Endothelial cell of hepatic sinusoid (primary cell): Measurements from ENCODE around the gene ARMC8.

Source experiments
- in situ Hi-C: cut with HindIII; loops from 2 replicates; pipeline ENCODE4 v1.10.0; 2017; ENCODE audit warnings: low sequenced_read_pairs

The ARMC8 gene

DNA sequence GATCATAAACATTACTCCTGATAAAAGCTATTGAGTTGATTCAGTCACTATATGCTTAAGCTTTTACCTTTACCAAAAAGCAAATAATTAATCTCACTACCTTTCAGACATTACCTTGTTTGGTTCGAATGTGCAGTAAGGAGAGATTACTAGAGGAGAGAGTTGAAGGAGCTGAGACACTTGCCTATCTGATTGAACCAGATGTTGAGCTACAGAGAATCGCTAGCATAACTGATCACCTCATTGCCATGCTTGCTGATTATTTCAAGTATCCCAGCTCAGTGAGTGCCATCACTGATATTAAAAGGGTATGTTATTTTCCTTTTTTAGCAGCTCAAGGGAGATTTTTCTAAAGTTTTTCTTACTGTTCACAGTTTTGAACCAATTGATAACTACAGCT lies 54.6 kb downstream of the ARMC8 start:
- in situ Hi-C loops, result no loop called here

DNA sequence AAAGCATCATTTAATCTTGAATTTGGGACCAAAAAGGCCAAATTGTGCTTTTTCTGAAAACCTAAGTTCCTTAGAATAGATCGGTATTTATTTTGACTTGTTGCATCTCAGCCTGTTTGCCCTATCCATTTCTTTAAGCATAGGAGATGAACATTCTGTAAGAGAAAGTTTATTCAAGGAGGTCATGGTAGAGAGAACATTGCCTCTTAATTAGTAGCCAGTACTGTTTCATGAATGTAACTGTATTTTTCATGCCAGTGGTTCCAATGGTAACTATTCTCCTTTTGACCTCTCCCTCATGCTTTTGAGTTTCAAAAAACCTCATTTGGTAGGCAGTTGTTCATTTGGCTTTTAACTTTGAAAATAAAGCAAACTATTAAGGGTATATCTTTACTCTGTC lies 55.4 kb downstream of the ARMC8 start:
- in situ Hi-C loops, result no loop called here

- in situ Hi-C loops, result no loop called here
Observed at GRCh38 chr3:138245026-138245425, 57.9 kb downstream of the ARMC8 start.

- in situ Hi-C loops, result no loop called here
Observed at GRCh38 chr3:138249636-138250035, 62.5 kb downstream of the ARMC8 start.

DNA sequence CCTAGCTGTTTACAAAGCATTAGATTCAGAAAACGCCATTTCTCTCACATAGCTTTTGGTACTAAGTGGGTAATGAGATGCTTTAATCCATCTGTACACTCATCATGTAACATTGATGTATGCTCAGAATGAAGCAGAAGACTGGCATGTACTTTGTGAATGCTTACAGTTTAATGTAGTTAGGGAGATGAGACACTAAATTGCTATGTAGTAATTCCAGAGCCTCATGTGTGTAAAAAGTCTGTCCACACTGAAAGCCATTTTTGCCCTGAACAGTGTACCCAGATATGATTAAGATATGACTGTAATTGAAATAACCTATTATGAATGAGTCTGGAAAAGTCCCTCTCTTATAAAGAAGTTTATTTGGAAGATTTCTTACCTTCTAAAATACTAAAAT lies 66.5 kb downstream of the ARMC8 start:
- in situ Hi-C loops, result no loop called here

DNA sequence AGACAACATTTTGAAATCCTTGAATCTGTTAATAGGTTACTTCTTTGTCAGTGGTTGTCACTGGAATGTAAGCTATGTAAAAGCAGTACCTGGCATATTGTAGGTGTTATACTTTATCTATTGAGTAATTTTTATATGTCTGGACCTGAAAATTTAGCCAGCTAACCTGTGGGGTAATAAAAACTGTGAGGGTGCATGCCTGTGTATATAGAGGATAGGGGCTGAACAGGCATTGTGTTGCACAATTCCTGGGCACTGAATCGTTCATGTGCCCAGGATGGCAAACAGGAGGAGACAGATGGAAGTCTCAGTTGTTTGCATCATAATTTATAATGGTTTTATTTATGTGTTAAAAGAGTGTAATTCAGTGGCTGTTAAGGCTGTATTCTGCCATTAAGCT lies 67.1 kb downstream of the ARMC8 start:
- in situ Hi-C loops, result no loop called here

GRCh38 chr3:138256022-138256421 lies 68.9 kb downstream of the ARMC8 start:
- in situ Hi-C loops, result no loop called here

DNA sequence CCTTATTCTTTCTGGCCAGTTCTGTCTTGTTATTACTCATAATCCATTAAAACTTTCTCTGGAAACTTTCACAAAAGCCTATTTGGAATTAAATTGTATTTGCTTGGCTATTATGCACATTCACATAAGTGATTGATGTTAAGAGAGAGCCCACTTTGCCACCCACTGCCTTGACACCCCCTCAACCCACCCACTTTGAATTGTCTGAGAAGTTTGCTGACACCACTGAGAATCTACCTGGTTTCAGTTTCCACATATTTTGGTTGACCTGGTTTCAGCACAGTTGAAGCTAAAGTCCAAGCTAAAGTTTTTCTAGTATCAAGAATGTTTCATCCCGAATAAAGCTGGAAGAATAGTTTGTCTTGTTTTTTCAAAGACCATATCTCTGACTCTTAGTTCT lies 70.9 kb downstream of the ARMC8 start:
- in situ Hi-C loops, result no loop called here

GRCh38 chr3:138259126-138259525 lies 72.0 kb downstream of the ARMC8 start:
- in situ Hi-C loops, result no loop called here

- in situ Hi-C loops, result no loop called here
Observed at GRCh38 chr3:138260611-138261010, 73.5 kb downstream of the ARMC8 start.

DNA sequence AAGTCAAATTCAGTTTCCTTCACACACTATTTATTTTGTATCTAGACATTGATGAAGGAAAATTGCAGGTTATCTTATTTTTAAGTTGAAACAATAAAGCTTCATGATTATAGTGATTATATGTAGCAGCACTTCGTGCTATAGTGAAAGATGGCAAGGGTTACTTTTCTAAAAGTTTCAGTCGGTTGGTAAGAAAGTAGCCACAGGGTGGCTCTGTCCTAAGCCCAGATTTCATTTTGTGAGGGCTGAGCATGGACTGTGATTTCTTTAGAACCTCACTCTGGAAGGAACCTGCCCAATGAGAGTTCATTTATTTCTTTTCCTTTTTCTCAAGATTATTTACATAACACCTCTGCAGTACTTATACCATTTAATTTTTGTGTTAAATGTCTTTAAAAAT lies 76.0 kb downstream of the ARMC8 start:
- in situ Hi-C loops, result no loop called here

- in situ Hi-C loops, result no loop called here
Observed at GRCh38 chr3:138265745-138266144, 78.6 kb downstream of the ARMC8 start.

DNA sequence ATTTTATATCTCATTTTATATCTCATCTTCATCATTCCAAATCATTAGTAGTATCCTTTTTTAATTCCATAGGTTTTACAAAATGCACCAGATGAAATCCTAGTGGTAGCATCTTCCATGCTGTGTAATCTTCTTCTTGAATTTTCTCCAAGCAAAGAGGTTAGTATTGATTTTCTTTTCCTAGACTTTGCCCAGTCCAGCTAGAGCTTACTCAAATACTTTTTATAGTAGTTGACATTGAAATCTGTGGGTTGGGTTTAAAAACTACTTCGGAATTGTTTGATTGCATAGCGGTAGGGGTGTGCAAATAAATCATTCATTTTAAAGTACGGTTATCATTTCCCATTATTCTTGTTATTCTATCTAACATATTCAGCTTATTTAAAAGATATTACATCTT lies 80.0 kb downstream of the ARMC8 start:
- in situ Hi-C loops, result no loop called here

DNA sequence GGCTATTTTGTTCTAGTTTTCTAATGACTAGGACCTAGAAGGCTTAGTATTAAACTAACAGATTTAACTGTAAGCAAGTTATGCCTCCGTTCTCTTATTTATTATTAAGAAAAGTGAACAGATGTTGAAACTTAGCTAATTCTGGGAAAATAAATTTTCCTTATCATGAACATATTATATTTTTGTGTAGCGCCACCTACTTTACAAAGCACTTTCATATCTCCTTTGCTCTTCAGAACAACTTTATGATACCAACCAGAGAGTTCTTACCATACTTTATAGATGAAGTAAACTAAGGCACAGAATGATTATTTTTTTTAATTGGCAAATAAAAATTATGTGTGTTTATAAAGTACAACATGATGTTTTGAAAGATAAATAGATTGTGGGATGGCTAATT lies 83.1 kb downstream of the ARMC8 start:
- in situ Hi-C loops, result no loop called here

DNA sequence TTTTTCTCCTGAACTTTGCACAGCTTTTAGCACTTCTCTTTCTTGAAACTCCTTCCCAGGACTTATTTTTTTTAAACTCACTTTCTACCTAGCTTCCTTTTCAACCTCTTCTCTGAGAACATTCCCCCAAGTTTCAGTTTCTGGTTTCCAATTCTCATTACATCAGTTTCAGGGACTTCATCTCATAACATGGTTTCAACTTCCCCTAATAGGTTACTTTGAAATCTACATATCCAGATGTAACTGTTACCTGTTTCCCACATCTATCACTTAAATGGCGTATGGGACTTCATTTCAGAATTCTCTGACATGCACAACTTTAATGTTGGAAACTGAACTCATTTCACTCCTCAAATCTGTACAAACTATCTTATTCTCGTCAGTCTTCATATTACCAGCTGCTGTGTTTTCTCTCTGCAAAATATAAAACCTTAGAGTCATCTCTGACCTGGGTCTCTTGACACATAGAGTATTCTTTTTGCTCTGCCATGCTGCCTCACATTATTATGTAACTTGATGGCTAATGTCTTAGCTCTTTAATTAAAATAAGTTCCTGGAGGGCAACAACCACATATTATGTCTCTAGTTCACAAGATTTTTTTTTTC lies 84.2 kb downstream of the ARMC8 start:
- in situ Hi-C loops, result no loop called here

DNA sequence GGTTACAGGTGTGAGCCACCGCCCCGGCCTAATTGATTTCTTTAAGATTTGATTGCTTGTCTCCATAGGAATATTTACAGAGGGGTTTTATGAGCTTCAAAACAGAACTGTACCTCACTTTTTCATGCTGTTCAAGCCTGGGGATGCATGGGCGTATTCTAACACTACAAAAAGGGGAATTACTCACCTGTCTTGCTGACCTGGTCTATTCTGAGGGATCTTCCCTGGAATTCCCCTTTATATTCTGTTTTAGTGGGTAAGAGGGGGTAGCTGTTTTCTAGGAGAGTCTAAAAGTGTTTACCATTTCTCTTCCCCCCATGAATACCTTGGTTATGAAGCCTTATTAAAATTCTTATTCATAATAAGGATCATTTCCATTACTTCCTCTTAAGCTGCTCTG lies 94.5 kb downstream of the ARMC8 start:
- in situ Hi-C loops, result loop anchor here (5.0 kb wide), 3 partner anchors 36 to 114 kb away; no protein-coding TSS in a partner anchor

GRCh38 chr3:138282836-138283235 lies 95.7 kb downstream of the ARMC8 start:
- in situ Hi-C loops, result loop anchor here (5.0 kb wide), 3 partner anchors 34 to 116 kb away; no protein-coding TSS in a partner anchor

DNA sequence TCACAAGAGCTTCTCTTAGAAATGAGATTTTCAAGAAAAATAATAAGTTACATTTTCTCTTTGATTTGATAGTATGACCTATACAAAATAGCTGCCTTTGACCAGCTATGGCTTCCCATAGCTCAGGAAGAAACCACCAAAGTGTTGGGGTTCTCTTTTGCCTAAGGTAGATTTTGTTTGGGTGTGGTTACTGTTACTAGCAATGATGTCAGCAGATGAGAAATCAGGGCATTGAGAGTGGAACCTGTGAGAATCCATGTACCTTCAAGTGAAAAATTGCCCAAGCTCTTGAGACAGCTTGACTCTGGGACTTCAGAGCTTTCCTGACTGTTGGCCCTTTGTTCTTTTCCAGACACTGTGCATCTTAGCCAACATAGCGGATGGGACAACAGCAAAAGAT lies 97.0 kb downstream of the ARMC8 start:
- in situ Hi-C loops, result loop anchor here (5.0 kb wide), 3 partner anchors 33 to 117 kb away; no protein-coding TSS in a partner anchor

DNA sequence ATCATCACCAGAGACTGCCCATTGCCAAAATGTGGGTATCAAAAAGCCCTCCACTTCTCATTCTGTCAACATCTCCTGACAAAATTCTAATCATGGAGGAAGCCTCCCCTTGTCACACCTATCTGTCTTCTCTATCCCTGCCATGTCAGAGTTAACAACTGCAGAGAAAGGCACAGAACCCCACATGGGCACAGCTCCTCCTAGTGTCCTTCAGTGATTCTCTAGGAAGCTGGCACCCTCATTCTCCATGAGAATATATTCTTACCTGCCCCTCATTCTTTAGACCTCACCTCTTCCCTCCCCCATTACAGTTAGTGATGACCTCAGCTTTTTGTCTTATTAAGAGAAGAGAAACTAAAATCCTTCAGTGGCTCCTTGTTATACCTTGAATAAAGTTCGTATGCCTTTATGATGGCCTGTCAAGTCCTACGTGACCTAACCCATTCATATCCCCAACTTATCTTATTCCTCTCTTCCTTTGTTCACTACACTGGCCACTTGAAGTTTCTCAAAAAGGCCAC lies 97.9 kb downstream of the ARMC8 start:
- in situ Hi-C loops, result loop anchor here (5.0 kb wide), 3 partner anchors 32 to 118 kb away; no protein-coding TSS in a partner anchor

- in situ Hi-C loops, result no loop called here
Observed at GRCh38 chr3:138289260-138289659, 102.2 kb downstream of the ARMC8 start.

DNA sequence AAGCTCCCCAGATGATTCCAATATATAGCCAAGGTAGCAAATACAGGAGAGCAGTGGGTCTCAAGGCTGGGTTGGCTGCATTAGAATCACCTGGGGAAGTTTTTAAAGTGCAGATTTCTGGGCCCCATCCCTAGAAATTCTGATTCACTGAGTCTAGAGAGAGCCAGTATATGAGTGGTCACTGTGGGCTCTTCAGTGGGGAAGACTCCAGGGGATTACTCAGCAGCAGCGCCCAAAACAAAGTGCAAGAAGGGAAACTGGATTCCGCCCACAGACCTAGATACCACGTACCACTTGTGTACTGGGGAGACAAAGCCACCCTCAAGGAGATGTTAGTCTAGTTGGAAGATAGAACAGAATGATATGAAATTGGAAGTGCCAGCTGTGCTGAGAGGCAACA lies 102.6 kb downstream of the ARMC8 start:
- in situ Hi-C loops, result no loop called here

GRCh38 chr3:138296639-138297038 lies 109.5 kb downstream of the ARMC8 start:
- in situ Hi-C loops, result no loop called here

DNA sequence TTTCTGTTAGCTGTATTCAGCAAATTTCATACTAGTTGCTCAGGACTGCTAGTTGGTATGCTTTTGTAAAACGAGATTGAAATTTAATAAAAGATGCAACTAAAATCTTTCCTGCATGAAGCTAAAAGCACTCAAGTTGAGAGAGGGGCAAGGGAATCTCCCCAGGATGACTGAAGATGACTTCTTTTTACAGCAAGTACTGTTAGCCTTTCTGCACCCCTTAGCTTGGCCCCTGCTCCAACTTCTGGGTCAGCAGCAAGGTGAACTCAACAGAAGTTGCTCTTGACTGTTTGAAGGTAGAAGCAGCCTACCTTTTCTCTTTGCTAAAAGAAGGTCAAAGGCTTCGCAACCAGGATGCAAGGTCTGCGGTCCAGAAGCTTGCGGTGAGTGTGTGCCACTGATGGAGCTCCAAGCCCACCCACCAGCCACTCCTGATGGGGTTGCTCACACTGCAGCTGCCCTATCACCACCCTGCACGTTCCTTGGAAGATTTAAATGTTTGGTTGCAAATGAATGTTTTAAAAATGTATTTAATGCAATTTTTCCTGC lies 110.0 kb downstream of the ARMC8 start:
- in situ Hi-C loops, result no loop called here
